SK-N-MC (cell line): Measurements from ENCODE around the gene GNLY.
"Not testable (repeated sequence)": the region's sequence is repeated elsewhere in the genome, so short reads cannot be mapped to it uniquely, and the experiment has no call there.

Source experiments
- DNase-seq: peaks from one replicate; pipeline ENCODE4 v3.0.0-alpha.2; 2011; ENCODE audit warnings: low read depth, low spot score
- H3K27ac ChIP-seq: fragments of 200-600 bp; sonication (generic); 2 replicates; pipeline ENCODE4 v1.5.1; 2016; ENCODE audit warnings: mixed run types
- H3K36me3 ChIP-seq: fragments of 200-600 bp; sonication (generic); 2 replicates; pipeline ENCODE4 v1.6.1; 2017; ENCODE audit warnings: antibody characterized with exemption, low read length, mixed read lengths; ENCODE audit not compliant: insufficient read depth
- H3K4me3 ChIP-seq: fragments of 200-600 bp; sonication (generic); 2 replicates; pipeline ENCODE4 v1.5.1; 2016
- H3K9ac ChIP-seq: fragments of 200-600 bp; sonication (generic); 2 replicates; pipeline ENCODE4 v1.8.0; 2017; ENCODE audit warnings: mixed run types, mixed read lengths; ENCODE audit not compliant: insufficient read length
- H3K9me3 ChIP-seq: fragments of 200-600 bp; sonication (generic); 2 replicates; pipeline ENCODE4 v1.6.1; 2017; ENCODE audit warnings: low read depth, mild to moderate bottlenecking, antibody characterized with exemption, low read length, moderate library complexity, mixed read lengths
- EZH2 ChIP-seq: fragments of 200-600 bp; sonication (generic); IDR thresholded peaks from one replicate; pipeline ENCODE4 v1.6.1; 2017; ENCODE audit warnings: antibody characterized with exemption
- FOXP2 ChIP-seq: optimal IDR thresholded peaks from 2 replicates; pipeline ENCODE3; 2011; ENCODE audit warnings: mild to moderate bottlenecking, moderate library complexity; ENCODE audit not compliant: insufficient read depth; ENCODE audit errors: extremely low read length, control extremely low read depth
- POLR2AphosphoS5 ChIP-seq: IDR thresholded peaks from 2 replicates; pipeline ENCODE4 v1.6.1; 2012; ENCODE audit warnings: mild to moderate bottlenecking, low read depth, low read length, borderline replicate concordance

GNLY gene

DNA sequence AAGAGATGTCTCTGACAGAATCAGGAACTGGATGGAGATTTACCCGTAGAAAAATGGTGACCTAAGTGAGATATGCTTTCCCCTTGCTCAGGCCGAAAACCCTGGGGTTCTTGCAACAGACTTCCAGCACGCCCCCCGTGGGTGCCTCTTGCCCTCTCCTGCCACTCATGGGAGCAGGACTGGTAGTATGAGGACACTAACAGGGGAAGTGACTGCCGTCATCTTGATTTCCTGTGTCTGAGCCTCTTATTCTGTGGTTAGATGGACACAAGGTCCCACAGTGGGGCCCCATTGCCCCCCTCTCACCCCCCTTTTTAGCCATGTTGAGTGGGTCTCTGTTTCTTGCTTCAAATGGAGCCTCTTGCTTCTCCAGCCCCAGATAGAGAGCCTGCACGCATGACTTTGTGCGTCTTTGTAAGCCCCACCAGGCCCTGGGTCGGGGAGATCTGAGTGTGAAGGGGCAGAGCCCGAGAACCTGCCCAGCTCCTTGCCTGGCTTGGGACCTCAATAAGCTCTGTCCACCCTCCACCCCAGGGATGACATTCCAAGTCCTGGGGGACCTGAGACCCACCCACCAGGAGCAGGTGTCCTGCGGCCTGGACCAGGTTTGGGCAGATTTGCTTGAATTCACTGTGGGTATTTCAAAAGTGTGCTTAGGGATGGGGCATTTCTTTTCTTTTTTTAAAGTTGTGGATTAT is 12.6 kb downstream of the GNLY start:
- peak overlapping the region; percentile 49 for H3K9ac ChIP-seq
- DNase-seq: no peak
- H3K36me3 ChIP-seq: no peaks in the 10 kb centered on the region
- H3K9me3 ChIP-seq: no peaks in the 10 kb centered on the region
- no peak for TF ChIP-seq EZH2
- no peak for TF ChIP-seq FOXP2
- no peak for TF ChIP-seq POLR2AphosphoS5
- H3K27ac ChIP-seq: no peak overlapping the region
- peak overlapping the region; percentile 26; the same call in 1 of the 2 replicates for H3K4me3 ChIP-seq

DNA sequence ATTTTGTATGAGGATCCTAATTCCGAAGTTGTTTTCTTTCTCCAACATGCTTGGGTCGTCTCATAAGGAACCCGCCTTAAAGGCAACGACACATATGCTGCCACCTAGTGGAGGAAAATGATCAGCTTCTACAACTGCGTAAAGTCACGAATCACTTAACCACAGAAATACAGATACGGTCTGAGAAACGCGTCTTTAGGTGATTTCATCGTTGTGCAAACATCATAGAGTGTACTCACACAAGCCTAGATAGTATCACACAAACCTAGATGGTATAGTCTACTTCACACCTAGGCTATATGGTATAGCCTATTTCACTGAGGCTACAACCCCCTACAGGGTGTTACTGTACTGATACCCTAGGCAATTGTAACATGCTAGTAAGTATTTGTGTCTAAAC is 13.1 kb downstream of the GNLY start:
- peak overlapping the region; percentile 49 for H3K9ac ChIP-seq
- no peaks in the 10 kb centered on the region for H3K36me3 ChIP-seq
- DNase-seq: peak; percentile 89
- no peaks in the 10 kb centered on the region for H3K9me3 ChIP-seq
- H3K4me3 ChIP-seq: peak overlapping the region; percentile 62
- H3K27ac ChIP-seq: no peak overlapping the region
- TF ChIP-seq FOXP2: no peak
- TF ChIP-seq EZH2: no peak
- TF ChIP-seq POLR2AphosphoS5: no peak

DNA sequence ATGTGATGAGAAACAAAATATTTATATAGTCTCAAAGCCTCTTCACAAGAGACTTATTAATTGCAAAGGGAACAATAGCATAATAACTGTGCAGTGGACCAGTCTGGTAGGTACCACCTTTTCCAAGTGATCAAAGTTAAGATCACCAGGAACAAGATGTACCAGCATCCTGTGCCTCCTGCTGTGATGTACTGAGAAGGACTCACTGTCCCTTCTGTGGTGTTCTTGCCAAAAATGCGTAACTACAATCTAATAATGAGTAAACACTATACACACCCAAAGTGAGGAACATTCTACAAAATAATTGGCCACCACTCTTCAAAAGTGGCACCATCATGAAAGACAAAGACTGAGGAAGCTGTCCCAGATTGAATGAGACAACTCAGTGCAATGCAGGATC is 14.5 kb downstream of the GNLY start:
- Histone ChIP-seq H3K9ac (no peak overlapping the region), H3K27ac (no peak overlapping the region), H3K36me3 (no peaks in the 10 kb centered on the region), H3K9me3 (no peaks in the 10 kb centered on the region), H3K4me3 (no peak overlapping the region)
- TF ChIP-seq POLR2AphosphoS5 (no peak), EZH2 (no peak), FOXP2 (no peak)
- no peak for DNase-seq

GRCh38 chr2:85709401-85709811 is 15.2 kb downstream of the GNLY start:
- no peak overlapping the region for H3K9ac ChIP-seq
- H3K27ac ChIP-seq: no peak overlapping the region
- H3K9me3 ChIP-seq: no peaks in the 10 kb centered on the region
- no peaks in the 10 kb centered on the region for H3K36me3 ChIP-seq
- TF ChIP-seq POLR2AphosphoS5: no peak
- no peak overlapping the region for H3K4me3 ChIP-seq
- no peak for DNase-seq

DNA sequence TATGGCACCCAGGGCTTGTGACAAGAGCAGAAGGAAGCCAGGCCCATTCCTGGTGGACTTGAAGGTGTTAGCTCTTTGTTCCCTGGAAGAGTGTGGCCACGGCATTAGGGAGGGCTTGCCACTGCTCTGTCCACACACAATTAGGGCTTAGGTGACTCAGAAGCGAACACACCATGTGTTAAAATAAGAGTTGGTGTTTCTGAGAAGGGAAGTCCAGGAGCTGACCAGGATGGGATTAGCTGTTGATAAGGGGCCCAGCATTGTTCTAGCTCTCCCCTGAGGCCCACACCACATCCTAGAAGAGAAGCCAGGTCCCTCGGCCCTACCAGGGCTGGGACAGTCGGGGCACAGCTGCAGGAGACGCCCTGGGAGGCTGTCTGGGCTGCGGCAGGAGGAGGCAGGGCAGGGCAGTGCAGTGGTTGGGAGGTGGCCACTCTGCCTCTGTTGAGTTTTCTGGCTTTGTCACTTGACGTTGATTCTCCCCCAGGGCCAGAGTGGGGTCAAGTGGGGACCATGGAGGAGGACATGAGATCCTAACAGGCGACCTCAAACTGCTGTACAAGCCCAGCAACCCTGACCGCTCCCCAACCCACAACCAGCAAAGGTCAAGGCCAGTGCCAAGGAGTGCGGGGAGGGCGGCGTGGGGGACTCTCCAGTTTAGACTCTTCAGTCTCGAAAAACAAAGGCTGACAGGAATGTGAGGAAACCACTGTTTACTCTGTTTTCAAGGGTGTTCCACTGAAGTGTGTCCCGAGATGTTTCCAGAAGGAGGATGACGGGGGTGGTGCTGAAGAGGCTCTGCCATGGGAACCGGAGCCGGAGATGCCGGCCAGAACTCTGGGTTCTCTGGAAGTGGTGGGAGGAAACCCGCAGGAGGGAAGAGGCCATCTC is 16.8 kb downstream of the GNLY start:
- no peaks in the 10 kb centered on the region for H3K9me3 ChIP-seq
- no peak overlapping the region for H3K27ac ChIP-seq
- H3K9ac ChIP-seq: no peak overlapping the region
- TF ChIP-seq FOXP2 (no peak), EZH2 (no peak), POLR2AphosphoS5 (no peak)
- no peak overlapping the region for H3K4me3 ChIP-seq
- no peaks in the 10 kb centered on the region for H3K36me3 ChIP-seq
- DNase-seq: no peak

GRCh38 chr2:85711578-85712060 is 17.5 kb downstream of the GNLY start:
- no peak for DNase-seq
- H3K4me3 ChIP-seq: no peak overlapping the region
- no peak for TF ChIP-seq POLR2AphosphoS5
- TF ChIP-seq EZH2: no peak
- TF ChIP-seq FOXP2: no peak
- no peaks in the 10 kb centered on the region for H3K9me3 ChIP-seq
- H3K9ac ChIP-seq: no peak overlapping the region
- H3K36me3 ChIP-seq: no peaks in the 10 kb centered on the region
- no peak overlapping the region for H3K27ac ChIP-seq

DNA sequence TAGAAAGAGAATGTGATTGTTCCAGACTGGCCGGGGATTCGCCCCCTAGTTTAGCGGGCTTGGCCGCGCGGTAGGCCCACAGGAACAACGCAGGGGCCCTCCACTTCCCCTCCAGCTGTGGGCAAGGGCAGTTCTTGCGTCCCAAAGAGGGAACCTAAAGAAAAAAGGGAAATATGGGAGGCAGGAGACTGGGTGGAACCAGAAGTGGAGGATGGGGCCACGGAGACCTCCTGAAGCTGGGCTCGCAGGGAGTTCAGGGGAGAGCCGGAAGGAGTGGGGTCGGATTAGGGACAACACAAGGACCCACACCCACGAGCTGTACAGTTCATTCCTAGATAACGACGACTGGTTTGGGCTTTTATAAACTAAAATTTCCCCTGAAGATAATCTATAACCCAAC is 18.2 kb downstream of the GNLY start:
- DNase-seq: no peak
- Histone ChIP-seq H3K4me3 (no peak overlapping the region), H3K36me3 (no peaks in the 10 kb centered on the region), H3K9me3 (no peaks in the 10 kb centered on the region), H3K9ac (no peak overlapping the region), H3K27ac (no peak overlapping the region)
- TF ChIP-seq FOXP2 (no peak), EZH2 (no peak), POLR2AphosphoS5 (no peak)

- H3K36me3 ChIP-seq: no peaks in the 10 kb centered on the region
- H3K9ac ChIP-seq: no peak overlapping the region
- no peak for TF ChIP-seq FOXP2
- TF ChIP-seq EZH2: no peak
- no peak for TF ChIP-seq POLR2AphosphoS5
- DNase-seq: no peak
- no peak overlapping the region for H3K27ac ChIP-seq
- no peaks in the 10 kb centered on the region for H3K9me3 ChIP-seq
- no peak overlapping the region for H3K4me3 ChIP-seq
These were observed 18.9 kb downstream of the GNLY start for GRCh38 chr2:85712849-85713612.

DNA sequence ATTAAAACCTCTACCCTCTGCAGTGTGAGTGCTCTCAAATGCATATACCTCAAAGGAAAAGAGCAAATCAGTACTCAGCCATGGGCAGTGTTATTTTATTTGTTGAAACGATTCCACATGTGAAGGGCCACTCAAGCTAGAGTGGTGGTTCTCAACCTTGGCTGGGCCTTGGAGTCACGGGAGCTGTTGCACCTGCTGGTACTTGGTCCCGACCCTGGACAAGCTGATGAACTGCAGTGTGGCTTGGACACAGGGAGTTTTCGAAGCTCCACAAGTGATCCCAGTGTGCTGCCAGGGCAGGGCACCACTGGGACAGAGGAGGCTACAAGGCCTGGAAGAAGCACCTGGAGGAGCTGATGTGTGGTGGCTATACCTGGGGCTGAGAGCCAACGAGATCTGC is 19.7 kb downstream of the GNLY start:
- no peaks in the 10 kb centered on the region for H3K36me3 ChIP-seq
- no peak overlapping the region for H3K4me3 ChIP-seq
- TF ChIP-seq FOXP2 (no peak), POLR2AphosphoS5 (no peak), EZH2 (no peak)
- DNase-seq: no peak
- H3K9ac ChIP-seq: no peak overlapping the region
- no peaks in the 10 kb centered on the region for H3K9me3 ChIP-seq
- no peak overlapping the region for H3K27ac ChIP-seq

- H3K36me3 ChIP-seq, H3K27ac ChIP-seq, H3K9me3 ChIP-seq, H3K4me3 ChIP-seq, DNase-seq, H3K9ac ChIP-seq: not testable (repeated sequence)
These were observed 20.3 kb downstream of the GNLY start for GRCh38 chr2:85714421-85714820.
